ENCODE results near the gene TMEM51. TPM values are rescaled to one million over a fixed set of nuclear protein-coding genes. Genes with fewer than 3 reads are reported as not detected.

The TMEM51 gene
- total RNA-seq, 2 donors from 2014 or later = 12.1 TPM

- peaks cover under 1% of the 10 kb centered on the region for H3K9me3 ChIP-seq (ENCODE audit: control insufficient read depth, low read length)
- Mint-ChIP-seq H3K9me3 (peaks cover under 1% of the 10 kb centered on the region), H3K4me1 (peaks cover 3% of the 10 kb centered on the region), H3K27ac (no peak overlapping the region), H3K27me3 (ENCODE audit: insufficient read depth) (no peaks in the 10 kb centered on the region), H3K4me3 (no peak overlapping the region), H3K36me3 (ENCODE audit: low read depth) (peaks cover 16% of the 10 kb centered on the region)
- no peak overlapping the region for H3K4me3 ChIP-seq (ENCODE audit: low read length)
- peak overlapping the region; percentile 72 for H3K27ac ChIP-seq (ENCODE audit: low read depth, low read length)
- no peaks in the 10 kb centered on the region for H3K36me3 ChIP-seq (ENCODE audit: control insufficient read depth, insufficient read depth, low read length)
- peaks cover under 1% of the 10 kb centered on the region for H3K4me1 ChIP-seq (ENCODE audit: control insufficient read depth, insufficient read depth, low read length)
- DNase-seq = no peak
- no peak for TF ChIP-seq CTCF (conservative IDR thresholded peaks at IDR 0.05)
- H3K27me3 ChIP-seq (ENCODE audit: control insufficient read depth, insufficient read depth, low read length, poor library complexity, severe bottlenecking) = no peaks in the 10 kb centered on the region
- WGBS, 2 experiments (ENCODE audit: insufficient coverage in 1 of 2, insufficient read length in 1 of 2) = 94 to 100% methylated on average over 3 of the region's 3 CpGs
- H3K9ac ChIP-seq (ENCODE audit: extremely low read depth, low read length, poor library complexity, severe bottlenecking) = no peak overlapping the region
Observed at GRCh38 chr1:15212954-15213291, 59.4 kb downstream of the TMEM51 start.

- H3K4me1 Mint-ChIP-seq = no peaks in the 10 kb centered on the region
Observed at GRCh38 chr1:15213341-15213821, 59.8 kb downstream of the TMEM51 start.

GRCh38 chr1:15214527-15214926 lies 61.0 kb downstream of the TMEM51 start:
- H3K4me3 ChIP-seq (ENCODE audit: low read length) = no peak overlapping the region
- Mint-ChIP-seq H3K27me3 (ENCODE audit: insufficient read depth) (no peaks in the 10 kb centered on the region), H3K9me3 (peaks cover 12% of the 10 kb centered on the region), H3K36me3 (ENCODE audit: low read depth) (peaks cover 32% of the 10 kb centered on the region), H3K4me1 (no peaks in the 10 kb centered on the region), H3K27ac (no peak overlapping the region), H3K4me3 (no peak overlapping the region)
- peak overlapping the region; percentile 97 for H3K27ac ChIP-seq (ENCODE audit: low read depth, low read length)
- no peak overlapping the region for H3K9ac ChIP-seq (ENCODE audit: extremely low read depth, low read length, poor library complexity, severe bottlenecking)
- TF ChIP-seq CTCF (conservative IDR thresholded peaks at IDR 0.05) = no peak
- H3K4me1 ChIP-seq (ENCODE audit: control insufficient read depth, insufficient read depth, low read length) = no peaks in the 10 kb centered on the region
- H3K9me3 ChIP-seq (ENCODE audit: control insufficient read depth, low read length) = peaks cover 13% of the 10 kb centered on the region
- 58 to 85% methylated on average over 17 to 19 of the region's 19 CpGs for WGBS, 2 experiments (ENCODE audit: insufficient coverage in 1 of 2, insufficient read length in 1 of 2)
- H3K36me3 ChIP-seq (ENCODE audit: control insufficient read depth, insufficient read depth, low read length) = peaks cover 15% of the 10 kb centered on the region
- DNase-seq = no peak
- no peaks in the 10 kb centered on the region for H3K27me3 ChIP-seq (ENCODE audit: control insufficient read depth, insufficient read depth, low read length, poor library complexity, severe bottlenecking)

More at GRCh38 chr1:15213341-15213821, 59.8 kb downstream of the TMEM51 start:
- Histone ChIP-seq H3K4me3 (ENCODE audit: low read length) (no peak overlapping the region), H3K36me3 (ENCODE audit: control insufficient read depth, insufficient read depth, low read length) (peaks cover 4% of the 10 kb centered on the region), H3K27ac (ENCODE audit: low read depth, low read length) (peak overlapping the region; percentile 72), H3K9me3 (ENCODE audit: control insufficient read depth, low read length) (peaks cover 5% of the 10 kb centered on the region), H3K4me1 (ENCODE audit: control insufficient read depth, insufficient read depth, low read length) (no peaks in the 10 kb centered on the region), H3K27me3 (ENCODE audit: control insufficient read depth, insufficient read depth, low read length, poor library complexity, severe bottlenecking) (no peaks in the 10 kb centered on the region), H3K9ac (ENCODE audit: extremely low read depth, low read length, poor library complexity, severe bottlenecking) (no peak overlapping the region)
- WGBS, 2 experiments (ENCODE audit: insufficient coverage in 1 of 2, insufficient read length in 1 of 2) = 81 to 89% methylated on average over 4 to 7 of the region's 7 CpGs
- DNase-seq = no peak
- Mint-ChIP-seq H3K9me3 (peaks cover 5% of the 10 kb centered on the region), H3K27ac (no peak overlapping the region), H3K36me3 (ENCODE audit: low read depth) (peaks cover 21% of the 10 kb centered on the region), H3K4me3 (no peak overlapping the region), H3K27me3 (ENCODE audit: insufficient read depth) (no peaks in the 10 kb centered on the region)
- no peak for TF ChIP-seq CTCF (conservative IDR thresholded peaks at IDR 0.05)
